HepG2 (cell line): ENCODE measurements around the gene SSC4D. TPM values are rescaled to one million over a fixed set of nuclear protein-coding genes. Genes with fewer than 3 reads are reported as not detected.

Experiments
- BHLHE40 ChIP-seq: IDR thresholded peaks from 2 replicates; pipeline ENCODE4 v1.6.1; 2011; ENCODE audit warnings: low read length, improper control_type of control experiment
- CENPX ChIP-seq: sonication (generic); formaldehyde crosslinking; IDR thresholded peaks from 2 replicates; pipeline ENCODE4 v1.9.0; 2021; ENCODE audit warnings: mild to moderate bottlenecking, missing genetic modification reagents, moderate library complexity
- FIP1L1 ChIP-seq: fragments of 200-400 bp; formaldehyde crosslinking; IDR thresholded peaks from 2 replicates; pipeline ENCODE4 v1.6.1; 2018; ENCODE audit warnings: low read depth, mild to moderate bottlenecking, low read length, moderate library complexity, borderline replicate concordance; ENCODE audit not compliant: insufficient read depth
- GFI1 ChIP-seq: sonication (generic); formaldehyde crosslinking; IDR thresholded peaks from 2 replicates; pipeline ENCODE4 v1.5.0; 2020; ENCODE audit warnings: missing genetic modification reagents, mild to moderate bottlenecking, borderline replicate concordance
- HOXD1 ChIP-seq: sonication (generic); formaldehyde crosslinking; IDR thresholded peaks from 2 replicates; pipeline ENCODE4 v1.5.0; 2020; ENCODE audit warnings: missing genetic modification reagents
- MATR3 ChIP-seq: sonication (generic); formaldehyde crosslinking; IDR thresholded peaks from 2 replicates; pipeline ENCODE4 v1.4.0; 2020; ENCODE audit warnings: missing genetic modification reagents
- MBNL3 ChIP-seq: fragments of 250-450 bp; sonication (Bioruptor Pico); conservative IDR thresholded peaks from 2 replicates; pipeline ENCODE4 v1.8.0; 2022; ENCODE audit warnings: mild to moderate bottlenecking, inconsistent platforms
- NAIF1 ChIP-seq: sonication (generic); formaldehyde crosslinking; IDR thresholded peaks from 2 replicates; pipeline ENCODE4 v1.5.0; 2020; ENCODE audit warnings: mild to moderate bottlenecking, missing genetic modification reagents, borderline replicate concordance
- PLSCR1 ChIP-seq: sonication (generic); formaldehyde crosslinking; IDR thresholded peaks from 2 replicates; pipeline ENCODE4 v1.5.0; 2020; ENCODE audit warnings: missing genetic modification reagents, mild to moderate bottlenecking, borderline replicate concordance
- RARG ChIP-seq: sonication (generic); formaldehyde crosslinking; IDR thresholded peaks from 2 replicates; pipeline ENCODE4 v1.4.0; 2020; ENCODE audit warnings: low read depth, mild to moderate bottlenecking, missing genetic modification reagents
- USF2 ChIP-seq, 2 experiments: sonication (generic) in 1 of 2; formaldehyde crosslinking in 1 of 2; IDR thresholded peaks; 2 replicates each; pipeline versions ENCODE4 v1.5.1 to v1.6.1; 2011 to 2020; ENCODE audit warnings: borderline replicate concordance in 1 of 2, low read depth in 1 of 2, low read length in 1 of 2, mild to moderate bottlenecking in 1 of 2, missing genetic modification reagents in 1 of 2, moderate library complexity in 1 of 2
- ZBTB37 ChIP-seq: sonication (generic); formaldehyde crosslinking; IDR thresholded peaks from 2 replicates; pipeline ENCODE4 v1.4.0; 2020; ENCODE audit warnings: mild to moderate bottlenecking, missing genetic modification reagents
- ZBTB8A ChIP-seq: sonication (generic); formaldehyde crosslinking; IDR thresholded peaks from 2 replicates; pipeline ENCODE4 v1.4.0; 2020; ENCODE audit warnings: mild to moderate bottlenecking, low read depth, missing genetic modification reagents, borderline replicate concordance
- ZC3H13 ChIP-seq: sonication (generic); formaldehyde crosslinking; IDR thresholded peaks from 2 replicates; pipeline ENCODE4 v1.8.1; 2023; ENCODE audit warnings: mild to moderate bottlenecking, missing genetic modification reagents, moderate library complexity
- ZFP82 ChIP-seq: sonication (generic); formaldehyde crosslinking; IDR thresholded peaks from 2 replicates; pipeline ENCODE4 v1.5.1; 2020; ENCODE audit warnings: mild to moderate bottlenecking, missing genetic modification reagents, borderline replicate concordance
- ZNF251 ChIP-seq: sonication (generic); formaldehyde crosslinking; IDR thresholded peaks from 2 replicates; pipeline ENCODE4 v1.9.0; 2021; ENCODE audit warnings: mild to moderate bottlenecking, missing genetic modification reagents
- ZNF280D ChIP-seq: sonication (generic); formaldehyde crosslinking; IDR thresholded peaks from 2 replicates; pipeline ENCODE4 v1.5.1; 2020; ENCODE audit warnings: mild to moderate bottlenecking, missing genetic modification reagents
- ZNF382 ChIP-seq: sonication (generic); formaldehyde crosslinking; IDR thresholded peaks from 2 replicates; pipeline ENCODE4 v1.5.0; 2020; ENCODE audit warnings: missing genetic modification reagents, mild to moderate bottlenecking, borderline replicate concordance
- ZNF501 ChIP-seq: sonication (generic); formaldehyde crosslinking; IDR thresholded peaks from 2 replicates; pipeline ENCODE4 v1.5.1; 2020; ENCODE audit warnings: mild to moderate bottlenecking, moderate library complexity, missing genetic modification reagents
- ZNF556 ChIP-seq: sonication (generic); formaldehyde crosslinking; IDR thresholded peaks from 2 replicates; pipeline ENCODE4 v1.4.0; 2020; ENCODE audit warnings: mild to moderate bottlenecking, missing genetic modification reagents, borderline replicate concordance
- ZNF572 ChIP-seq: sonication (generic); formaldehyde crosslinking; IDR thresholded peaks from 2 replicates; pipeline ENCODE4 v1.5.1; 2020; ENCODE audit warnings: mild to moderate bottlenecking, missing genetic modification reagents
- ZNF766 ChIP-seq: sonication (generic); formaldehyde crosslinking; IDR thresholded peaks from 2 replicates; pipeline ENCODE4 v1.5.0; 2020; ENCODE audit warnings: missing genetic modification reagents, borderline replicate concordance
- ZNF780A ChIP-seq: sonication (generic); formaldehyde crosslinking; IDR thresholded peaks from 2 replicates; pipeline ENCODE4 v1.8.0; 2022; ENCODE audit warnings: mild to moderate bottlenecking, missing genetic modification reagents, moderate library complexity
- polyA plus RNA-seq, 8 experiments: library from polyadenylated mRNA; depleted of rRNA in 3 of 8; stranded (reverse) in 7 of 8; unstranded in 1 of 8; fragments of >200 nt; fragmentation: Illumina TruSeq in 4 of 8; extraction: Trizol in 4 of 8; gene quantifications; 2 replicates each; pipeline versions ENCODE4 v1.2.1 to v1.2.3, GENCODE V29; 2011 to 2016; ENCODE audit warnings: low read depth in 4 of 8, missing spikeins in 1 of 8, mixed read lengths in 1 of 8; ENCODE audit not compliant: insufficient read depth in 1 of 8
- total RNA-seq, 5 experiments: library from RNA; depleted of rRNA; stranded (reverse); fragments of >200 nt; fragmentation: Illumina TruSeq; extraction: Trizol; gene quantifications; 2 replicates each; pipeline ENCODE4 v1.2.3, GENCODE V29; 2016; ENCODE audit warnings: low read depth in 1 of 5

The SSC4D gene
- total and polyA plus RNA-seq, 2 of the 13 experiments (the other 11 are each of a cell fraction or from before 2014, with no cell fraction given): 33.3 to 63.8 TPM

- TF ChIP-seq USF2 (IDR thresholded peaks at IDR 0.05; ENCODE audit: low read depth, low read length) (no peak), USF2 (CRISPR knock-in tag; IDR thresholded peaks at IDR 0.05; ENCODE audit: borderline replicate concordance) (no peak), NAIF1 (CRISPR knock-in tag) (no peak), ZNF766 (no peak), MATR3 (CRISPR knock-in tag) (no peak), ZNF251 (CRISPR knock-in tag) (no peak), ZNF280D (CRISPR knock-in tag) (no peak), ZC3H13 (CRISPR knock-in tag) (no peak), ZNF556 (CRISPR knock-in tag) (no peak; the same call in 1 of the 2 replicates), CENPX (no peak), RARG (CRISPR knock-in tag) (no peak), ZNF780A (no peak), PLSCR1 (CRISPR knock-in tag) (0 out of 2 replicates have a peak, but pooled peaks have one; percentile 29), MBNL3 (CRISPR knock-in tag) (no peak), HOXD1 (CRISPR knock-in tag) (no peak), ZFP82 (CRISPR knock-in tag) (peak; percentile 86), ZBTB37 (CRISPR knock-in tag) (no peak), GFI1 (CRISPR knock-in tag) (no peak), ZNF382 (CRISPR knock-in tag) (no peak), BHLHE40 (no peak), FIP1L1 (no peak), ZBTB8A (no peak), ZNF572 (no peak), ZNF501 (CRISPR knock-in tag) (no peak; the same call in 1 of the 2 replicates)
Observed at GRCh38 chr7:76392531-76393115, 16.9 kb downstream of the SSC4D start (continued).
